HG03439 (cell line): Measurements from ENCODE around the gene MFSD12.
"Not testable (repeated sequence)": the region's sequence is repeated elsewhere in the genome, so short reads cannot be mapped to it uniquely, and the experiment has no call there.

Source experiments
- ATAC-seq: cut with Tn5 transposase; IDR thresholded peaks from one replicate; pipeline ENCODE4 v1.9.1; 2021; ENCODE audit warnings: mild to moderate bottlenecking, moderate library complexity; ENCODE audit not compliant: unreplicated experiment

Gene MFSD12

DNA sequence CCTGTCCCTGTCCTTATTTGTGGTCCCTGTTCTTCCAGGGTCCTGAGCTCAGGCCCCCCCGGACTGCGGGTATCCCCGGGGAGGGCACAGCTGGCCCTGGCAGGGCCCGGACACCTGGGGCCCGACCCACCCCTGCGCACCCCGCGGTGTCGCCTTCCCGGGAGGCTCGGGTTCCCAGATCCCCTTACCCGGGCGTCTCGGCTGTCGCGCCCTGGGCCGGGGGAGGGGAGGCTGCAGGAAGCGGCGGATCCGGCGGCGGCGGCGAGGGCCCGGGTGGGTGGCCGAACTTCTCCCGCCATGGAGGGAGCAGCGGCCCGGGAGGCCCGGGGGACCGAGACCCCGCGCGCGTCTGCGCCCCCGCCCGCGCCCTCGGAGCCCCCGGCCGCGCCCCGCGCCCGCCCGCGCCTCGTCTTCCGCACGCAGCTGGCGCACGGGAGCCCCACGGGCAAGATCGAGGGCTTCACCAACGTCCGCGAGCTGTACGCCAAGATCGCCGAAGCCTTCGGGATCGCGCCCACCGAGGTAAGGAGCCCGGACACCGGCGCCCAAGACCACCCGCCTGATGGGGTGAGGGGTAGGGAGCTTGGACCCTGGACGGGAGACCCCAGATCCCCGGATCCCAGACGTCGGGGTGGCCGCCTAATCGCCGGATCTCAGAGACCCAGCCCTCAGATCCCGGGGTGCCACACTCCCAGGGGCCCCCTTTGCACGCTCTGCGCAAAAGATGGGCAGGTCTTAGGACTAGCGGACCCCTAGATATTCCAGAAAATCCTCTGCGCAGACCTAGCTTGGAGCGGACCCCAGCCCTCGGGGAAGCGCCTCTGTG lies 28.1 kb upstream of the MFSD12 start, which contains the start of gene GIPC3:
GIPC3 (plus strand) TSS at position 178 of the 826 bp plus-strand sequence; CDS start at position 298, 120 bp downstream.
- ATAC-seq, result no peak

DNA sequence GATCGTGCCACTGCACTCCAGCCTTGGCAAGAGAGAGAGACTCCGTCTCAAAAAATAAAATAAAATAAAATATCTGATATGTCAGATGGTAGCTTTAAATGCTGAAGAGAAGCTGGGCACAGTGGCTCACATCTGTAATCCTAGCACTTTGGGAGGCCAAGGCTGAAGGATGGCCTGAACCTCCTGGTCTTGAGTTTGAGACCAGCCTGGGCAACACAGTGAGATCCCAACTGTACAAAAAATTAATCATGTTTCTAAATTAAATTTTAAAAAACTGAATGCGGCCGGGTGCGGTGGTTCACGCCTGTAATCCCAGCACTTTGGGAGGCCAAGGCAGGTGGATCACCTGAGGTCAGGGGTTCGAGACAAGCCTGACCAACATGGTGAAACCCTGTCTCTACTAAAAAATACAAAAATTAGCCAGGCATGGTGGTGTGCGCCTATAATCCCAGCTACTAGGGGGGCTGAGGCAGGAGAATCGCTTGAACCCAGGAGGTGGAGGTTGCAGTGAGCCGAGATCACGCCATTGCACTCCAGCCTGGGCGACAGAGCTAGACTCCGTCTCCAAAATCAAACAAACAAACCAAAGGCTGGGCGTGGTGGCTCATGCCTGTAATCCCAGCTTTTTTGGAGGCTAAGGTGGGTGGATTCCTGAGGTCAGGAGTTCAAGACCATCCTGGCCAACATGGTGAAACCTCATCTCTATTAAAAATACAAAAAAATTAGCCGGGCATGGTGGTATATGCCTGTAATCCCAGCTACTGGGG lies 26.8 kb upstream of the MFSD12 start:
- ATAC-seq, result not testable (repeated sequence)

DNA sequence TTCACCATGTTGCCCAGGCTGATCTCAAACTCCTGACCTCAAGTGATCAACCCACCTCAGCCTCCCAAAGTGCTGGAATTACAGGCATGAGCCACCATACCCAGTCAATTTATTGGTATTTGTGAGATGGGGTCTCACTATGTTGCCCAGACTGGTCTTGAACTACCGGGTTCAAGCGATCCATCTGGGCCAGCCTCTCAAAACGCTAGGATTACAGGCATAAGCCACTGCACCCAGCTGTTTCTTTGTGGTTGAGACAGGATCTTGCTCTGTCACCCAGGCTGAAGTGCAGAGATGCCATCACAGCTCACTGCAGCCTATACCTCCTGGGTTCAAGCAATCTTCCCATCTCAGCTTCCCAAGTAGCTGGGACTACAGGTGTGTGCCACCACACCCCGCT lies 24.4 kb upstream of the MFSD12 start:
- ATAC-seq, result not testable (repeated sequence)

DNA sequence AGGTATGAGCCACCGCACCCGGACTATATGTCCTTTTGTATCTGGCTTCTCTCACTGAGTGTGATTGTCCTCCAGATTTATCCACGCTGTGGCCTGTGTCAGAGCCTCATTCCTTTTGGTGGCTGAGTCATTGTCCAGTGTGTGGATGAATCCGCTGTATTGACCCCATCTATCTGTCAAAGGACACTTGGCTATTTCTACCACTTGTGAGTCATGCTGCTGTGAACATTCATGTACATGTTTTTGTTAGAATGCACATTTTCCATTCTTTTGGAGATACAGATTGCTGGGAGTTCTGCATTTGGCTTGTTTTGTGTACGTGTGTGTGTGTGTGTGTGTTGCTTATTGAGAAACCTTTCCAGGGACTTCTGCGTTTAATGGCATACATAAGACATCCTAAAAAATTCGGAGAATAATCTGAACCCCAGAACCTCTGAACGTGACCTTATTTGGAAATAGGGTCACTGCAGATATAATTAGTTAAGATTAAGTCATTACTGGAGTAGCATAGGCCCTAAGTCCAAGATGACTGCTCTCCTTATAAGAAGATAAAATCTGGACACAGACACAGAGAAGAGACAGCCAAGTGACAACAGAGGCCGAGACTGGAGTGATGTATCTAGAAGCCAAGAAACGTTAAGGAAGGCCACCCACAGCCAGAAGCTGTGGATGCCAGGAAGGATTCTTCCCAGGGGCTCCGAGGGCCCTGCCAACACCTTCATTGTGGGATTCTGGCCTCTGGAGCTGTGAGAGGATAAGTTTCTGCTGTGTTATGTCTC lies 23.0 kb upstream of the MFSD12 start:
- ATAC-seq, result no peak

DNA sequence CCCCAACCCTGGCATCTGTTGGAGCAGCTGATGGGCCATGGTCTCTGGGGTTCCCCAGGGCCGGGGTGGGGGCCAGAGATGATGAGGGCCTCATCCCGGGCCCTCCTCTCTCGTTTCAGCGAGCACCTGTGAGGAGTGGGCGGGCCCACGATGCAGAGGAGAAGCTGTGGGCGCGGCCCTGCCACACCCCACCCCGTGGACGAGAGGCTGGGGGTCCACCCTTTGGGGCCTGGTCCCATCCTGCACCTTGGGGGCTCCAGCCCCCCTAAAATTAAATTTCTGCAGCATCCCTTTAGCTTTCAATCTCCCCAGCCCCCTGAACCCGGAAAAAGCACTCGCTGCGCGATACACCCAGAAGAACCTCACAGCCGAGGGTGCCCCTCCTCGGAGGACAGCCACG lies 21.0 kb upstream of the MFSD12 start:
- no peak for ATAC-seq

DNA sequence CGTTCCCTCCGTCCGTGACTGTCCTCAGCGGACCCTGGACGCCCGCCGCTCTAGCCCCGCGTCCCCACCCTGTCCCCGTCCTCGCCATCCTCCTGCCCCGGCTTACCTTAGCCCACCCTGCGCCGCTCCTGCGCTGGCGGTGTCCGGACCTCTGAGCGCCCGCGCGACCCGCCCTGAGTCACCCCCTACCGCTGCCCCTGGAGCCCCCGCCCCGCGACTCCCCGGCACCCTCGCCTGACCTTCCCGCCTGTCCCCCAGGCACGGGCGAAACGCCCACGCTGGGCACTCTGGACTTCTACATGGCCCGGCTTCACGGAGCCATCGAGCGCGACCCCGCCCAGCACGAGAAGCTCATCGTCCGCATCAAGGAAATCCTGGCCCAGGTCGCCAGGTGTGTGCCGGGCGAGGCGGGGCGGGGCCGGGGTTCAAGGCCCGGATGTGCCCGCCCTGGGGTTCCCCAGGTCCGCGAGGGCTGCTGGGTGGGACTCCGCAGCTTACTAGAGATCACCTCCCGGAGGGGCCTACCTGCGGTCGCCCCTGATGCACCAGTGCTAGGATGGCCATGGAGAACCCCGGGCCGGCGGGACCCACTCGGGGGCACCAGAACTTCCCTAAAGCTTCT lies 20.4 kb upstream of the MFSD12 start:
- ATAC-seq, result no peak

DNA sequence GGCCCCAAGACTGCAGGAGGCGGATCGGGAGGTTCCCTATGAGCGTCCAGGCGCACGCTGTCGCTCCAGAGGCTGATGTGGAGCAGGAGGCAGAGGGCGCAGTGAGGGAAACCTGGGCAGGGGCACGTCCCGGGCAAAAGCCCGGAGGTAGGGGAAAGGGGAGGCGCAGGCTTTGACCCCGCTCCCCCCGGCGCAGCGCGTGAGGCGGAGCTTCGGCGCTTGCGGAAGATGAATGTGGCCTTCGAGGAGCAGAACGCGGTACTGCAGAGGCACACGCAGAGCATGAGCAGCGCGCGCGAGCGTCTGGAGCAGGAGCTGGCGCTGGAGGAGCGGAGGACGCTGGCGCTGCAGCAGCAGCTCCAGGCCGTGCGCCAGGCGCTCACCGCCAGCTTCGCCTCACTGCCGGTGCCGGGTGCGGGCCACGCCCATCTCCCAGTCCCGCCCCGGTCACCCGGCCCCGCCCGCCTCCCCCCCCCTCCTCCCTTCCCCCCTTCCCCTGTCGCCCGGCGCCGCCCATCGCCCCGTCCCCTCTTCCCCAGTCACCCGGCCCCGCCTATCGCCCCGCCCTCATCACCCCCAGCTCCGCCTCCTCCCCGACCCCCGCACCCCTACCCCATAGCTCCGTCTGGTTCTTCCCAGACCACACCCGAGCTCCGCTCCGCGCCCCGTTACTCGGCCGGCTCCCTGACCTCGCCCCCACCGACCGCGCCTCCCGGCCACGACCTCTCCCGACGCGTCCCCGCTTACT lies 19.5 kb upstream of the MFSD12 start:
- no peak for ATAC-seq

DNA sequence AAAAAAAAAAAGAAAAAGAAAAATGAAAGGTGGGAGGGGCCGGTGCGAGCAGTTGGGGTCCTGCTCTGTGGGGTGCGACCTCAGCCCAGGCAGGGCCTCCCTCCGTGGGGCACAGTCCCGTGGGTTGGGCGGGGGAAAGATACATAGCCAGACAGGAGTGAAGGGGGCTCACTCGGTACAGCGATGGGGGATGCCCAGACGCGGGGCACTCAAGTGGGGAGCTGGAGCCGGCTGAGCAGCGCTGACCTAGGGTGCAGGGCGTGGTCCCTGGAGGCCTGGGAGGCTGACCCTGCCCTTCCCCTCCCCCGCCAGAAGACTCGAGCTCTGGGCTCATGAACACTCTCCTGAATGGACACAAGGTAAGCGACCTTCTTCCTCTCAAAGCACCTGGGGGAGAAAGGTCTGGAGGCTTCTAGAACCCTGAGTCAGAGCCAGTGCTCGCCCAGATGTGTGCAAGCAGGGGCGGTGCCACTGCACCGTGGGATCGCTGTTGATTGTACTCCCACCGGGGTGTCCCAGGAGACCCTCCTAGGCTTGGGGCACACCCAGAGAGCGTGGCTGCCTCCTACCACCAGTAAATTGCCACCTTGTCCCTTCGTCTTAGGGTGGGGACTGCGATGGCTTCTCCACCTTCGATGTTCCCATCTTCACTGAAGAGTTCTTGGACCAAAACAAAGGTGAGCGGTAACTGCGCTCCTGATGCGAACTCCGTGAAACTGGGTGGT lies 18.7 kb upstream of the MFSD12 start:
- no peak for ATAC-seq

DNA sequence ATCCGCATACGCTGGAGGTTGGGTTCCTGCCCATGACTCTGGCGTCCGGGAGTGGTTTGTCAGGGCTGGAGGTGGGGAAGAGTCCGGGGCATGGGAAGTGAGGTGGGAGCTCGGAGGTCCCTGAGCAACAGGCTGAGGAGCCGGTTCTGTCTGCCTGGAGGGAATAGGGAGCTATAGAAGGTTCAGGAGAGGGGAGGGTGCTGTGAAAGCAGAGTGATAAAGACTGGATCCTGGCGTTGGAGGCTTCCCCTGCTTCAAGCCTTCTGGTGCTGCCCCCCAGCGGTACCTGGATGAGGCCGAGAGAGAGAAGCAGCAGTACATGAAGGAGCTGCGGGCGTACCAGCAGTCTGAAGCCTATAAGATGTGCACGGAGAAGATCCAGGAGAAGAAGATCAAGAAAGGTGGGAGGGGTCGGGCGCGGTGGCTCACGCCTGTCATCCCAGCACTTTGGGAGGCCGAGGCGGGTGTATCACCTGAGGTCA lies 17.9 kb upstream of the MFSD12 start:
- ATAC-seq, result no peak

DNA sequence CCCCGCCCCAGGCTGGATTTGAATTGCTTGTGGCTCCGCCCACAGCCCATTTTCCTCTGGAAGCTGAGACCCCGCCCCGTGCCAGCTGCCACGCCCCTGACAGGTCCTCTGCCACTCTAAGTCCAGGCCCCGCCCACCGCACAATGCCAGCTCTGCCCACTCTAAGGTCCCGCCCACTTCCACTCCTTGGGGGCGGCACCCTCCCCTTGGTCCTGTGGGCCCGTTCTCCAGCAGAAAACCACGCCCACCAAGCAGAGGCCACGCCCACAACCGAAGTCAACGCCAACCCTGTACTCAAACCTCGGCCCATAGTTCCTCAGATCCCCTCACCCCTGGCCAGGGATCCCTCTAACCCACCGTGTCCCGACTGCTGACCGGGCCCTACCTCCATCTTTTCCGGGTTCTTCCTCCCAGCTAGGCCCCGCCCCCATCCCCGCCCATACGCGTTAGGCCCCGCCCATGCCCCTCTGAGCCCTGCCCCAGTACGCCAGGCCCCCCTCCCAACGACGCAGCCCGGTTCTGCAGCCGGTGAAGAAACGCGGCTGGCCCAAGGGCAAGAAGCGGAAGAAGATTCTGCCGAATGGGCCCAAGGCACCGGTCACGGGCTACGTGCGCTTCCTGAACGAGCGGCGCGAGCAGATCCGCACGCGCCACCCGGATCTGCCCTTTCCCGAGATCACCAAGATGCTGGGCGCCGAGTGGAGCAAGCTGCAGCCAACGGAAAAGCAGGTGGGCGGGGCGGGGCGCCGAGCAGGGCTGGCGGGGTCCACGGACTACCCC lies 16.7 kb upstream of the MFSD12 start:
- peak; percentile 30 for ATAC-seq

DNA sequence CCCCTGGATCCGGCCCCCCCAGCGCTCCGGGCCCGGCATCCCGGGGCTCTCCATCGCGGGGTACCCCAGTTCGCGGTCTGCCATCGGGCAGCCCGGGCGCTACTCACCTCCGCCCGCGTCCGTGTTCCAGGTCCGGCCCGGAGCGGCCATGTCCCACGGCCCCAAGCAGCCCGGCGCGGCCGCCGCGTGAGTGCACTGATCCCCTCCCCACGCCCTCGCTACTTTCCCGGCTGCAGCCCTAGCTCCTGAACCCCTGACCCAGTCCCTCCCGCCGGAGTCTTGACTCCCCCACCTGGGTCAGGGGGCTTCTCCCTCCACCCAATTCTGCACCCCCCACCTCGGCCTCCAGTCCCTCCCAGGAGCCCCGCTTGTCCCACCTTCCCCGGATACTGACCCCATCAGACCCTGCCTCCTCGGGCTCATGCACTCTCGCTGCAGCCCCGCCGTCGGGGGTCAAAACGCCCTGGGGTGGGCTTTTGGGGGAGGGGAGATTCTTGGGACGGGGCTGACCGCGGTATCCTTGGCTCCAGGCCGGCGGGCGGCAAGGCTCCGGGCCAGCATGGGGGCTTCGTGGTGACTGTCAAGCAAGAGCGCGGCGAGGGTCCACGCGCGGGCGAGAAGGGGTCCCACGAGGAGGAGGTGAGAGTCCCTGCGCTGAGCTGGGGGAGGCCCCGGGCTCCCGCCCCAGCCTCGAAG lies 15.9 kb upstream of the MFSD12 start:
- no peak for ATAC-seq

DNA sequence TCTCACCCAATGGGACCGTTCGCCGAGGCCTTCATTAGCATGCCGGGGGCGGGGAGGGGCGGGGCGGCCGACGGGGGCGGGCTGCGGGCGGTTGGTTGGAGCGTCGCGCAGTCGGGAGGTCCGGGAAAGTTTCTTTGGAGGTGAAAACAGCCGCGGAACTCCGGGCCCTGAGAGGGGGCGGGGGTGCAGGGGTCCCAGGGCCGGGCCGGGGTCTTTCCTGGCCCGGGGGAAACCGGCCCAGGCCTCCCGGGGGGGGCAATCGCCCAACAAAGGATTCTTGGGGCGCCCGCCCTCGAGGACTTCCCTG lies 15.4 kb upstream of the MFSD12 start, which contains the start of gene HMG20B:
HMG20B (plus strand) TSS at position 90 of the 307 bp plus-strand sequence. CDS start 366 bp downstream, outside the sequence.
- ATAC-seq, result no peak

DNA sequence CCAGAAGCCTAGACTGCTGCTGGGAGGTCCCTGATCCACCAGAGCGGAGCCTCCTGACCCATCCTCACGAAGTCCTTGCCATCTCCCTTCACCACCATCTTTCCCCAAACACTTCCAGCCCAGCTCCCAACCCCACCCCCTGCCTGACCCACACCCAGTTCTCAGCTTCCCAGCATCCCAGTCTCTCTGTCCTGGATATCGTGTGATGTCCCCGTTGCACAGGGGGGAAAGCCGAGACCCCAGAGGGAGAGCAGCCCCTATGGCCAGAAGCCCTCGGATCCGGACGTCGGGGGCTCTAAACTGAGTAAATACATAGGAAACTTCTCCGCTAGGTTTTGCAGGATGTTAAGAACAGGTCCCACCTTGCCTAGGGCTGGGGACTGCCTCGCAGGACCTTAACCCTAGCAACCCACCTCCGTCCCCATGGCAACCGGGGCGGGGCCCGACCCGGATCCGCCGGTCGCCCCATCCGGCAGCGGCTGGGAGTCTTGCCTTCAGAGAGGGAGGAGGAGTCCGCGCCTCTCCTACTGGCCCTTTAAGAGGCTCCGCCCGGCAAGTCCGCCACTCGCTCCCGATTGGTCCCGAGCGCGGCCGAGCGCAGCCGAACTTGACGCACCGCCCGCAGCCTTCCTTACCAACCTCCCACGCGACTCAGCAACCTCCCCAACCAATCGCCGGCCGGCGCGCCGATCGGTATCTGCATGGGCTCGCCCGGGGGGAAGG lies 14.9 kb upstream of the MFSD12 start:
- ATAC-seq, result peak; percentile 88

DNA sequence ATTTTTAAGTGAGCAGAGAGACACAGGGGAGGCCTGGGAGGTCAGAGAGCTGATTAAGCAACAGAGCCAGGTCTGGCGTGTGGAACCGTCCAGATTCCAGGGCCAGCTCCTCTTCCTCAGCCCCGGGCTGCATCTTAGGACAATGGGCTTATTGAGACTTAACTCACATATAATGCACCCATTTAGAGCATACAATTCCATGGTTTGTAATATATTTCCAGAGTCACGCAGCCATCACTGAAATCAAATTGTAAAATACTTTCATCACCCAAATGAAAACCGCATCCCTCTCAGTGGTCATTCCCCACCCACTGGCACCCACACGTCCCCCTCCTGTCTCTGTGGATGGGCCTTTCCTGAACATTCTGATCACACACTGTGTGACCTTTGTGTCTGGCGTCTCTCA lies 13.2 kb upstream of the MFSD12 start:
- ATAC-seq, result no peak

DNA sequence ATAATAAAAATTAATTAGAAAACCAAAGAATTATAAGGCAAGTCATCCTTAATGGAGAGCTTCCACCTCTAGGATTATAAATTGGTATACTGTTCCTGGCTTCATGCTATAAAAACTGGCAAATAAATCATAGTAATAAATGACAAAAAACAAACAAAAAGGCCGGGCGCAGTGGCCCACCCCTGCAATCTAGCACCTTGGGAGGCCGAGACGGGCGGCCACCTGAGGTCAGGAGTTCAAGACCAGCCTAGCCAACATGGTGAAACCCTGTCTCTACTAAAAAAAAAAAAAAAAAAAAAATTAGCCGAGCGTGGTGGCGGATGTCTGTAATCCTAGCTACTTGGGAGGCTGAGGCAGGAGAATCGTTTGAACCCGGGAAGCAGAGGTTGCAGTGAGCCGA lies 12.7 kb upstream of the MFSD12 start:
- ATAC-seq, result not testable (repeated sequence)

DNA sequence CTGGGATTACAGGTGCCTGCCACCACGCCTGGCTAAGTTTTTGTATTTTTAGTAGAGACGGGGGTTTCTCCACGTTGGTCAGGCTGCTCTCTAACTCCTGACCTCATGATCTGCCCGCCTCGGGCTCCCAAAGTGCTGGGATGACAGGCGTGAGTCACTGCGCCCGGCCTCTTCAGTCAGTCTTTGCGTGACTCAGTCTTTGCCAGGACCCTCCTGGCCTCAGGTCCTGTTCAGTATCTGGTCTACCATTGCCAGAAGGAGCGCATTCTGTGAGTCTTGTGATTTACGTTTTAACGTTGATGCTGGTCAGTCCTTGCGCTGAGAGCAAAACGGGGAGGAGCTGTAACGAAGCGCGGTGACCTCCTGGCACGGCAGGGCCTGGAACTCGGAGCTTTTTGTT lies 7.8 kb upstream of the MFSD12 start:
- no peak for ATAC-seq
